ENCODE data around the gene C14orf119.

The C14orf119 gene

DNA sequence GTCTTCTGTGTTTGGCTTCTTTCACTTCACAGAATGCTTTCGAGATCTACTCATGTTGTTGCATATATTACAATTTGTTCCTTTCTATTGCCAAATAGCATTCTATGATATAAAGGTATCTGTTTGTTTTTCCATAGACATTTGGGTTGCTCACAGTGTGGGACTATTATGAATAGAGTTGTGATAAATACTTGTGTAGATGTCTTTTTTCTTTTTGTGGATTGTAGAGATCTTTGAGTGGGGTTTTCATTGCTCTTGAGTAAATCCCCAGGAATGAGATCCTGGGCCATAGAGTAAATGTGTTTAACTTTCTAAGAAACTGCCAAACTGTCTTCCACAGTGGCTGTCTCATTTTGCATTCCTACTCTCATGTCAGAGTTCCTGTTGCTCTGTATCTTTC is 48.6 kb downstream of the C14orf119 start:
- TF ChIP-seq, protein P1, sequence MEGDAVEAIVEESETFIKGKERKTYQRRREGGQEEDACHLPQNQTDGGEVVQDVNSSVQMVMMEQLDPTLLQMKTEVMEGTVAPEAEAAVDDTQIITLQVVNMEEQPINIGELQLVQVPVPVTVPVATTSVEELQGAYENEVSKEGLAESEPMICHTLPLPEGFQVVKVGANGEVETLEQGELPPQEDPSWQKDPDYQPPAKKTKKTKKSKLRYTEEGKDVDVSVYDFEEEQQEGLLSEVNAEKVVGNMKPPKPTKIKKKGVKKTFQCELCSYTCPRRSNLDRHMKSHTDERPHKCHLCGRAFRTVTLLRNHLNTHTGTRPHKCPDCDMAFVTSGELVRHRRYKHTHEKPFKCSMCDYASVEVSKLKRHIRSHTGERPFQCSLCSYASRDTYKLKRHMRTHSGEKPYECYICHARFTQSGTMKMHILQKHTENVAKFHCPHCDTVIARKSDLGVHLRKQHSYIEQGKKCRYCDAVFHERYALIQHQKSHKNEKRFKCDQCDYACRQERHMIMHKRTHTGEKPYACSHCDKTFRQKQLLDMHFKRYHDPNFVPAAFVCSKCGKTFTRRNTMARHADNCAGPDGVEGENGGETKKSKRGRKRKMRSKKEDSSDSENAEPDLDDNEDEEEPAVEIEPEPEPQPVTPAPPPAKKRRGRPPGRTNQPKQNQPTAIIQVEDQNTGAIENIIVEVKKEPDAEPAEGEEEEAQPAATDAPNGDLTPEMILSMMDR (IDR thresholded peaks at IDR 0.05; ENCODE audit: borderline replicate concordance, insufficient read depth, low read depth, low read length) = no peak
- H3K4me3 ChIP-seq (ENCODE audit: low read depth, low read length) = no peak overlapping the region

- H3K4me3 ChIP-seq (ENCODE audit: low read depth, low read length) = no peak overlapping the region
- TF ChIP-seq, protein P1 (IDR thresholded peaks at IDR 0.05; ENCODE audit: borderline replicate concordance, insufficient read depth, low read depth, low read length) = no peak
Observed at GRCh38 chr14:23145794-23146350, 50.6 kb downstream of the C14orf119 start.

DNA sequence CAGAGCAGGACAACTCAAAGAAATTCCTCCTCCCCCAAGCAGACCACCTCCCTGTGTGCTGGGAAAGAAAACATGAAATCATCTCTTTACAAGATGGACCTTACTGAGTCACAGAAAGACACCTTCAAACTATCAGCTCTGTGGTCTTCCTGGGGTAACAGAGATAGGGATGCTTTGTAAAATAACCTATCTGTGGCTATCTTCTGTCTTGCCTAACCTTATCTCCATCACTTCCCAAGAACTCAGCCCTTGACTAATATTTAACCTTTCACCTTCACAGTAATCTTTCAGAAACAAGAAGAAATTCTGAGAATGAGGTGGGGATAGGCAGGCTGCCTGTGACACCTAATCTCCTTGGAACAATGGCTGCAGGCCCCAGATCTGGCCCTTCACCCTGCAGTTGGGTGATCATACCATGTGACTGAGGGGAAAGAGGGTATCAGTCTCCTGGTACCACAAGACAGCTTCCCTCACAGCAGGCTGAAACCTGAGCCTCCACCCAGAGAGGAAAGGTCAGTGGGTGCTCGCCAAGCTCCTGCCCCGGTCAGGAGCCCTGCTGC is 51.1 kb downstream of the C14orf119 start:
- TF ChIP-seq, protein P1 (IDR thresholded peaks at IDR 0.05; ENCODE audit: borderline replicate concordance, insufficient read depth, low read depth, low read length) = no peak
- no peak overlapping the region for H3K4me3 ChIP-seq (ENCODE audit: low read depth, low read length)

GRCh38 chr14:23146980-23147379 is 51.7 kb downstream of the C14orf119 start:
- TF ChIP-seq, protein P1 (IDR thresholded peaks at IDR 0.05; ENCODE audit: borderline replicate concordance, insufficient read depth, low read depth, low read length) = no peak
- H3K4me3 ChIP-seq (ENCODE audit: low read depth, low read length) = no peak overlapping the region

DNA sequence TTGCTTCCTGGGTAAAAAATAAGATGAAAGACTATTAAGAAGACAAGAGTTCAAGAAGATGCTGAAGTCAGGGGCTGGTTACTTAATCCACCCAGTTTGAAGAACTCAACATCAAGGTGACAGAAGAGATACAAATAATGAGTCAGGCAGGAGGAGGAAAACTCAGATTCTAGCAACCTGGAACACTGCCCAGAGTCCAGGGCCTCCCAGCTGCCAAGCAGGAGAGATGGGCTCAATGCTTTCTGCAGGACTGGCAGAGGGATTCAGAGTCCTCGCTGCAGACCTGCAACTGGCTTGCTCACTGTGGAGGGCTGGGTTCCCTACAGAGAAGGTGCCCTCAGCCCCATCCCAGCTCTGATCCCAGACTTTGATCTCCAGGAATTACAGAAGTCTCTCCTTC is 52.4 kb downstream of the C14orf119 start:
- no peak overlapping the region for H3K4me3 ChIP-seq (ENCODE audit: low read depth, low read length)
- TF ChIP-seq, protein P1 (IDR thresholded peaks at IDR 0.05; ENCODE audit: borderline replicate concordance, insufficient read depth, low read depth, low read length) = no peak

- H3K4me3 ChIP-seq (ENCODE audit: low read depth, low read length) = no peak overlapping the region
- TF ChIP-seq, protein P1 (IDR thresholded peaks at IDR 0.05; ENCODE audit: borderline replicate concordance, insufficient read depth, low read depth, low read length) = no peak
Observed at GRCh38 chr14:23148591-23149249, 53.4 kb downstream of the C14orf119 start.

DNA sequence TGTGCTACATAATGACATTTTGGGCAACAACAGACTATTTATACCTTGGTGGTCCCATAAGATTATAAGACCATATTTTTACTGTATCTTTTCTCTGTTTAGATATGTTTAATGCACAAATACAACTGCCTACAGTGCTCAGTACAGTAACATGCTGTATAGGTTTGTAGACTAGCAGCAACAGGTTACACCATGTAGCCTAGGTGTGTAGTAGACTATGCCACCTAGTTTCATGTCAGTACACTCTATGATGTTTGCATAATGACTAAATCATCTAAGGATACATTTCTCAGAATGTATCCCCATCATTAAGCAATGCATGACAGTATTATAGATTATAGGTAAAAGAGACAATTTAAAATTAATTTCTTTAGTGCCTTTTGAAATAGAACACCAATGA is 54.4 kb downstream of the C14orf119 start:
- TF ChIP-seq, protein P1 (IDR thresholded peaks at IDR 0.05; ENCODE audit: borderline replicate concordance, insufficient read depth, low read depth, low read length) = no peak
- H3K4me3 ChIP-seq (ENCODE audit: low read depth, low read length) = no peak overlapping the region

Data from GM12875 (cell line).